Inflammatory macrophage treated with lipopolysaccharide for 1 hour (primary cell): ENCODE measurements around the gene ACAP3.

ENCODE experiments used
- DNase-seq, 2 donors: peaks; one replicate each; pipeline ENCODE4 v3.0.0-alpha.2; 2020 to 2022

The ACAP3 gene

GRCh38 chr1:1313500-1314236 lies 5.9 kb upstream of the ACAP3 start:
- no peak for DNase-seq

DNA sequence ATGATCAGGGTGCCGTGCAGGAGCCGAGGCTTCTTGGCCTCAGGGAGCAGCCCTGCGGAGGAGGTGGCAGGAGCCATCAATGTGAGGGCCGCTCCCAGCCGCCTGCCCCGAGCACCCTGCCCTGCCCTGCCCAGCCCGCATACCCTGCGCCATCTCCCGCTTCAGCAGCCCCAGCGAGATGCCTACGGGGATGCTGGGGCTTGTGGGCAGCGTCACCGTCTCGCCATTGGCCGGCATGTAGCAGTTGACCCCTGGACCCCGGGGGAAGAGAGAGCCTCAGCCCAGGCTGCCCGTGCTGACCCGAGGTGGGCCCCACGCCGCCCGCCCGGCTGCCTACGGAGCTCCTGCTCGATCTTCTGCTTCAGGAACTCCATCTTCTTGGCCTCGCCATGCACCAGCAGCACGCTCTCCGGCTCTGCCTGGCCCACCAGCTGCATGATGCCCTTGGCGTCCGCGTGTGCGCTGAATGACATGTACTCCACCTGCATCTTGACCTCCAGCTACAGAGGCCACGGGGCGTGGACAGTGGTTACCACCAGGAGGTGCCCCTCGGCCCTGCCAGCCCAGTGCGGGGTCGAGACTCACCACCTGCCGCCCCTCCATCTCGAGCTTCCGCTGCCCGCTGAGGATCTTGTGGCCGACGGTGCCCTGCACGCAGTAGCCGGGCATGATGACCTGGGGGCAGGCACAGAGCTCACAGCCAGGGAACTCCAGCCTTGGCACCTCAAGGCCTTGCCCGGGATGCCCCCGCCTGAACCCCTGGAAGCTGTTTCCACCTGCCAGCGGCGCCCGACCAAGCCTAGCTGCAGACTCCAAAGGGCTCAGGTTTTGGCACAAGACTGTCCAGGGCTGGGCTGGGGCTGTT lies 5.0 kb upstream of the ACAP3 start:
- DNase-seq: no peak

- no peak for DNase-seq
These were observed 3.7 kb upstream of the ACAP3 start for GRCh38 chr1:1311107-1312104.

GRCh38 chr1:1310476-1311053 lies 2.8 kb upstream of the ACAP3 start:
- DNase-seq: no peak

DNA sequence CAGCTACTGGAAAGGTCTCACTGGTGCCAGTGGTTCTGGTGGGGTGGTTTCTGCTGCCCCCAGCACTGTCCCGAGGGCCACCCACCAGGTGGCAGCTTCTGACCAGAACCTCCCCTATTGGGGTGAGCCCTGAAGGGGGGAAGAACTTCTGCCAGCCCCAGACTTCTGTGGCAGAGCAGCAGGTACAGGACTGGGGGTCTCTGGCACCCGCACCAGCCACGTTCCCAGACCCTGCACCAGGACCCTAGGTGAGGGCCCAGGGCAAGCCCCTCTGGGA lies 2.3 kb upstream of the ACAP3 start:
- no peak for DNase-seq

DNA sequence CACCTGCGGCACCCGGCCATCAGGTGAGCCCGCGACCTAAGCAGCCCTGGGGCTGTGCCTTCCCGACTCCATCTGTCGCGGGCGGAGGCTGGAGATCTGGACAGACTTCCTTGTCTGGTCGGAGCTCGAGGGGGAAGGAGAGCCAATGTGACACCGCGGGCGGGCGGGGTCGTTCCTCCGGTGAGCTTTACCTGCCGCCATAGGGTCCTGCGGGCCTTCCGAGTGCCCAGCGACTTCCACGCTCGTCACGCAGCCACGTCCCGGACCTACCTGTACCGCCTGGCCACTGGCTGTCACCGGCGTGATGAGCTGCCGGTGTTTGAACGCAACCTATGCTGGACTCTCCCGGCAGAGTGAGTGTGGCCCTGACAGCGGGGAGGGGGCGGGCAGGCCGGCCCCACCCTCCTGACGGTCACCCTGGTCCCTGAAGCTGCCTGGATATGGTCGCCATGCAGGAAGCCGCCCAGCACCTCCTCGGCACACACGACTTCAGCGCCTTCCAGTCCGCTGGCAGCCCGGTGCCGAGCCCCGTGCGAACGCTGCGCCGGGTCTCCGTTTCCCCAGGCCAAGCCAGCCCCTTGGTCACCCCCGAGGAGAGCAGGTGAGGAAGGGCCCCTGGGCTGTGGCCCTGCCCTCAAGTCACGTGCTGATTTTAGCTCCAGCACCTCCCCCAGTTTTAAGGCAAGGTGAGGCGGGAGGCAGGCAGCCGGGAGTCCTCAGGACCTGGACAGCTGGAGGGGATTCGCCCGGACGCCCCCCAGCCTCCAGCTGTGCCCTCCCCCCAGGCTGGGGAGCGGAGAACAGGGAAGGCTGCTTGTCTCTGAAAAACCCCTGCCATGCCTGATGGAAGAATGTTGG lies 1.8 kb upstream of the ACAP3 start:
- DNase-seq: no peak

GRCh38 chr1:1308756-1309250 lies 1.1 kb upstream of the ACAP3 start:
- no peak for DNase-seq

DNA sequence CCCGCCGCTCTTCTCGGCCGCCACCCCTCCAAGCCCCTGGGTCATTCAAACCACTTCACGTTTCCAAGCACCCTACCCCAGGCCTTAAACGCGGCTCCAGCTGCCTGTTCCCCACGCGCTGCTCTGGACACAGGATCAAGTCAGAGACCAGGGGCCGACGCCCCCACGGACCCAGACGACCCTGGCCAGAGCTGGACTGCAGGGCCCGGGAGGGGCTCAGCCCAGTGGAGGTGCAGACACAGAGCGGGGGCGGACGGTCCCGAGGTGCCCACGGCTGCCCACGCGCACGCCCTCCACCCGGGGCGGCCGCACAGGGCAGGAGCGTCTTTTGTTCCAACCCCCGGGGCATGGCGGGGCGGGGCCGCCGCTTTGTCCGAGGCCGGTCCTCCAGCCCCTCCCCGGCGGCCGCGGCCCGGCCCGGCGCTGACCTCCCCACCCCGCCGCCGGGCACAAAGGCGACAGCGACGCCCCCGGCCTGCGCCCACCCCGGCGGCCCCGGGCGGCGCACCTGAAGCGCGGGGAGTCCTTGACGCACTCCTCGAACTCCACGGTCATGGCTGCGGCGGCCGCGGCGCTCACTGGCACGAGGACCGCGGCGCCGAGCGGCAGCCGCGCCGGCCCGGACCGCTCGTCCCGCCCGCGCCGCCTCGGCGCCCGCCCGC lies 338 bp downstream of the ACAP3 start:
- peak in 1 of 2 donors; percentile 8 for DNase-seq

DNA sequence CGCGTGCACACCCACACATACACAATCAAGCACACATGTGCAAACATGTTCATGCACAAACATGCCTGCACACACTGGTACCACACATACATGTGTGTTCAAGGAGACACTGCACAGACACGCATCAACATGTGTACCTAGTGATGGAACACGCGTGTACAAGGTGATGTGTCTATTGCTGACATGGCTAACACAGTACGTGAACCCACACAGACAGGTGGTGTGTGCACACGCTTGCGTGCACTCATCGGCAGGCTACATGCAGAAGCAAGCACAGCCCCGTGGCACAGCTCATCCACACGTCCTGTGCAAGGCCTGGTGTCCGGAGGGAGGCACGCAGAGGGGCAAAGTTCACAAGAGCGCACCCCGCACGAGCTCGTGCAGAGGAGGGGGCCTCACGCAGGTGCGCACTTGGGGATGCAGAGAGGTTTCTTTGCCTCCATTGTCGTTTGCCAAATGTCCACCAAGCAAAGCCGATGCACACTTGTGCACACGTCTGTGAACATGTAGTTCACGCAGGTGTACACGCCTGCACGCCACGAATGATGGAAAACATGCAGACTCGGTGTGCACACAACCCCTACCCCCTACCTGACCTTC lies 969 bp downstream of the ACAP3 start:
- DNase-seq: no peak

DNA sequence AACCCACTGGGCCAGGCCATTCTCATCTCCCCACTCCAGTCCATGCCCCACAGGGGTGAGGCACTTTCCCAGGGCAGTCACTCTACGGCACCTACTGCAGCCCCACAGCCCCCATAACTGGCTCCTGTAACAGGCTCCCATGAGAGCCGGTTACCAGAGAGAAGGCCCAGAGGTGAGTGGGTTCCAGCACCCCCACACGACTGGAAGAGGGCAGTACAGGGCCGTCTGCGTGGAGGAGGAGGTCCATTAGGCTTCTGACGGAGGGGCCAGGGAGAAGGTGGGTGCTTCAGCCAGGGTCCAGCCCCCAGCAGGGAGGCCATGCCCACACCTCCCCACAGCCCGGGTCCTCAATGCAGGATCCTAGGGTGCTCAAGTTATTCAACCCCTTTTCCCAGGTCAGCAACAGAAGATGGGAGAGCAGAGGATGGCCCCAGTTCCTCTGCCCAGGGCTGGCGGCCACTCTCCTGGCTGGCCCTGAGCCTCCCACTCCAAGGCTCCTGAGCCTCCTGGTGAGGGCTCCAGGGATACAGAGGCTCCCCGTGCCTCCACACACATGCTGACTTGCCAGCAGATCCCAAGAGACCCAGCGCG lies 1.6 kb downstream of the ACAP3 start:
- no peak for DNase-seq

DNA sequence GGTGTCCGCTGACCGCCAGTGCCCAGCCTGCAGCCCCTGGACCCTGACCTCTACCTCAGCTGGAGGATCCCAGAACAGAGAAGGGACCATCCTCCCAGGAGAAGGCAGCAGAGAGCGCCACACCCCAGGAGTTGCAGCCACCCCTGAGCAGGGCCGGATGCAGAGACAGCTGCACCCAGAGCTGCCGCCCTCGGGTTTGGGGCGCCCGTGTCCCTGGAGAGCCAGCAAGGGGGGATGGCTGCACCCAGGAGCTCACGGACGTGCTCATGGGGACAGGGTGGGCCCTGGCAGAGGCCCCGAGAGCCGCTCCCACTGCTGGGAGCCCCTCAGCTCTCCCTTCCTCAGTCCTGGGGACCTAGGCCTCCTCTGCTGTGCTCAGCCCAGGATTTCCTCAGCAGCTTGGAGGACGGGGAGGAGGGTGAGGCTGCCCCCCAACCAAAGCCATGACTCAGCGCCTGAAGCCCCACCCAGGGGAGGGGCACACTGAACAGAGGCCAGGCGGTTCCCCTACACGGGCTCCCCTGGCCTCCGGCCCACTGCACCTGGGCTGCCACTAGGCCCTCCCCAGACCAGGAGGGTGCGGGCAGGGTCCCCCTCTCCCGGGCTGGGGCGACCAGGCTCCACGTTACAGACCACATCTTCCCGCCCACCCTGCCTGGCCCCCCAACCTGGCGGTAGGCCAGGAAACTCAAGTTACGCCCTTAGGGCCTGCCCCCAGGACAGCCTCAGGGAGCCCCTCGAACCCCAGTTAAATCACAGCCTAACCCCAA lies 2.2 kb downstream of the ACAP3 start:
- DNase-seq: peak; percentile 16 to 43

DNA sequence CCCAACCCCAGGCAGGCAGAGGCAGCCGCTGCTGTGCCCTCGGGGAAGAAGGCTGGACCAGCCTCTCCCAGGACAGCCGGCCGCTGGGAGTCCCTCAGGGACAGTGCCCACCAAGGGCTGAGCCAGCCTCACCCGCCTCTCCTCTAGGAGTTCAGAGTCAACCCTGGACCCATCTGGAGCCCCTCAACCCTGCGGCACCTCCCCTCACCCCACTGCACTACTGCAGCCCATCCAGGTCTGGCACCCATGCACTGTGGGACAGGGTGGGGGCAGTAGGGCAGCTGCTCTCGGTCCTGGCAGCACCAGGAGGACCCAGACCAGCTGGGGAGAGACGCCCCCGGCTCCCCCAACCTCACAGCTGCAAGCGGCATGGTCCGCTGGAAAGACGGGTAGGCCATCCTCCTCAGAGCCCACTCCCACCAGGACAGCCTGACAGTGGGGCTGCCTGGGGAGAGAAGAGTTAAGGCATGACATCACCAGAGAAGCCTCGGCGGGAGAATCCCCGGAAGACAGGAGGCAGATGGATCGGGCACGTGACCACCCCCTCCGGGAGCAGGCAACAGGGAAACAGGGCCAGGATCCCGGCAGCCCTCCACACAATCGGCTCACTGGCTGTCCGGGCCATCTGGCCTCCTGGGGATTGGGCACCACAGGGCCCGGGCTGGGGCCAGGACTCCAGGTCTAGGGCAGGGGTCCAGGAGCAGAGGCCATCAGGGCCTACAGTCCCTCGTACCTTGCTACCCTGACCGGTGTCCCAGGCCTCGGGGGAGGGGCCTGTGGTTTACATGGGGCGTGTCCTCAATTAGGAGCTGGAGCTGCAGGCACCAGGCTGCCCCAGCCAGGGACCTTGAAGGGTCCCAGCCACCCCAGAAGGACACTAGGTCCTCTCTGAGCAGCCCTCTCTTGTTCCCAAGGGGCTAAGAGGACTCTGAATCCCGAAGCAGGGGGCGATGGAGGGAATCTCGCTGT lies 3.1 kb downstream of the ACAP3 start:
- DNase-seq: peak in 1 of 2 donors; percentile 26

- DNase-seq: no peak
These were observed 4.0 kb downstream of the ACAP3 start for GRCh38 chr1:1303736-1304135.

DNA sequence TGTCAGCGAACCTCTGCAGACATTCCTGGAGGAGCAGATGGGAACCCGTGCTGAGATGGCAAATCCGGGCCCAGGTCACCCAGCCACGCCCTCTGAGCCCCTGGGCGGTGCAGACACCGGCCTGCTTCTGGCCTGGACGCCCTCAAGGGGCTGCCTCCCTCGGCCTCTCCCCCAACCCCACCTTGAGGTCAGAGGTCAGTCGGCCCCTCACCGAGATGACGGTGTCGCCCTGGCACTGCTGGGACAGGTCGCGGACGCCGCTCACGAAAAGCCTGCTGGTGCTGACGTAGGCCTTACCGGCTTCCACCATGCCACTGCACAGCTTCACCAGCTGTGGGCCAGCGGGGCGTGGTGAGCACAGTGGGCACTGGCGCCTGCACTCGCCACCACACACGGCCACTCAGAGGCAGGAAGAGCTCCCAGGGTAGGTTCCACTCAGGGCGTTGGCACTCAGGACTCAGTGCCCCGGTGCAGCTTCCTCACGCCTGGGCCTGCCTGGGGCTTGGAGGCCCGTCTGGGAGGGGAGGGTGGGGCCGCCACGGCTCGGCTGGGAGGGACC lies 4.7 kb downstream of the ACAP3 start:
- DNase-seq: no peak

GRCh38 chr1:1302006-1302430 lies 5.7 kb downstream of the ACAP3 start:
- DNase-seq: no peak

GRCh38 chr1:1300352-1300739 lies 7.4 kb downstream of the ACAP3 start:
- DNase-seq: no peak

DNA sequence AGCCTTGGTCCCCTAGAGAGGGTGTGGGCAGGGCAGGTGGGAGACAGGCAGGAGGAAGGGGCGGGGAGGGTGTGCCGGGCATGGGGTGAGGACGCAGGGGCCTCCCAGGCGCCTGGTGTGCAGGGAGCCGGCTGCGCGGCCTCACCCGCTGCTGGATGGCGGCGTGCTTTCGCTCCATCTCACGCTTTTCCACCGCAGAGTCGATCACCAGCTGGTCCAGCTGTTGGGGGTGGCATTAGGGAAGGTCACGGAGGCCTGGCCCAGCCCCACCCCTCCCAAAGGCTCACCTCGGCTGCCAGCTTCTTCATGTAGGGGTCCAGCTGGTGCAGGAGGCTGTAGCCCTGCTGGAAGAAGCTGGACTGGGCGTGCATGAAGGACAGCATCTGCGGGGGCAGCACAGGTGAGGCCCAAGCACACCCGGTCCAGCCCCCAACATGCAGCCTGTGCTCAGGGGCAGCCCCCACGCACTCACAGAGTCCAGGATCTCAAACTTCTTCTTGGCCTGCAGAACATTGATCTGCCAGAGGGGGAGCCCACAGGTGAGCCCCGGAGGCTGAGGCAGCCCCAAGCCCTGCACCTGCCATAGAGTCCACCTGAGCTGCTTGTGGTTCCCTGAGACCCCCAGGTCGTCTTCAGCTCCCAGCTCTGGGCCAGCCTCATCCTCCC lies 7.9 kb downstream of the ACAP3 start:
- no peak for DNase-seq
